Suprapubic skin (tissue), 4 donors: ENCODE measurements around the gene CEND1.

Experiments
- CTCF ChIP-seq, 2 donors: fragments of 200-600 bp in 1 of 2; fragments of 450-650 bp in 1 of 2; sonication (generic) in 1 of 2; IDR thresholded peaks; one replicate each; pipeline ENCODE4 v1.5.1; 2016 to 2019; ENCODE audit warnings: antibody characterized with exemption in 2 of 2, mild to moderate bottlenecking in 1 of 2, moderate library complexity in 1 of 2
- POLR2A ChIP-seq, 2 donors: fragments of 450-650 bp; IDR thresholded peaks; one replicate each; pipeline ENCODE4 v1.6.1; 2017; ENCODE audit warnings: antibody characterized with exemption in 2 of 2, mild to moderate bottlenecking in 2 of 2, moderate library complexity in 2 of 2
- POLR2AphosphoS5 ChIP-seq, 3 donors: sonication (generic); formaldehyde crosslinking; IDR thresholded peaks; one replicate each; pipeline ENCODE4 v1.6.1; 2017; ENCODE audit warnings: antibody characterized with exemption in 3 of 3

- TF ChIP-seq CTCF (IDR thresholded peaks at IDR 0.05) (peak in 1 of 2 donors; percentile 31), POLR2AphosphoS5 (IDR thresholded peaks at IDR 0.05) (peak in 1 of 3 donors; percentile 65), POLR2A (IDR thresholded peaks at IDR 0.05) (peak; percentile 75 to 87)
These were observed 29.4 kb upstream of the CEND1 start for GRCh38 chr11:819129-819931.
